Activated CD8-positive, alpha-beta memory T cell treated with anti-CD3 and anti-CD28 coated beads, Interleukin-2, amount 50 U/mL, for 24 hours (primary cell): Measurements from ENCODE around the gene PLXNA4.

Source experiments
- DNase-seq: peaks from one replicate; pipeline ENCODE4 v3.0.0-alpha.2; 2020; ENCODE audit errors: extremely low read depth

Gene PLXNA4

DNA sequence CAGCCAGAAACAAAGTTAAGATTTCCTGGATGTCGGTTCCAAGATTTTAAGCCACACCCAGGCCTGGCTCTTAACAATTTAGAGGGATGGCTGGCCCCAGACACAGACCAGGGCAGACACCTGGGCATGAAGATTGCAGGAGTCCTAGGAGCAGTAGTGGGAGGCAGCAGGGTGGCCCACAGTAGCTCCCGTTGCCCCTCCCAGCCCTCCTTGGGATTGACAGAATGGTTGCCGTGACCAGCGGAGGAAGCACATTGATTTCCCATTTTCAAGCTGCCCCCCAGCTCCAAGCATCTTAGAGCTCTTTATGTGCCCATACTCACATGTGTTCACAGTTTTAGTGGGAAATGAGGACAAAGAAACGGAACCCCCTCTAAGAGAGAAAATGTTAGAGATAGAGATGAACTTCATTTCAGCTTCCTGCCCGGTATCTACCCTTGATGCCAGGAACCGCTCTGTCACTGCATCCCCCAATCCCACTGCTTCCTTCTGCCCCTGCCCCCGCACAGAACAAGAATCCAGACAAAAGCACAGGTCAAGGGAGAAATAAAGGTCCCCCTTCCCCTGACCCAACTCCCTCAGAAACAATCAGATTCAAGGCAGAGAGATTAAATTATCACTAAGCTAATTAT lies 101.1 kb downstream of the PLXNA4 start:
- DNase-seq, result no peak

GRCh38 chr7:132472463-132473120 lies 103.7 kb downstream of the PLXNA4 start:
- no peak for DNase-seq

DNA sequence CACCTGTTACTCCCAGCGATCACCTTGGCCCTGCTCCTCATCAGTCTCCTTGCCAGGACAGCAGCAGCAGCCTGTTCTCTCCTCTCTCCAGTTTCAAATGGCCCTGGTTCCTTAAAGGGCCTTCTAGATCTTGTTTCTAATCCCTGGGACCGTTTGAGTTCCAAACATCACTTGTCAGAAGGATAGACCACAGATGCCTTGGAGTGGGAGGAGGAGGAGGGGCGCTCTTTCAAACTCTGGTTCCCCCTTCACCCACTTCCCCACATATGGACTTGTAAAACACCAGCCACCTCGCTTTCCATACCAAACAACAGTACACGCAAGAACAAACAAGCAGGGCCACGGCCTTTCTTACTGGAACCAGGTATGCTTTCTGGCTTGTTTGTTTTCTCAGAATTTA lies 104.8 kb downstream of the PLXNA4 start:
- no peak for DNase-seq

DNA sequence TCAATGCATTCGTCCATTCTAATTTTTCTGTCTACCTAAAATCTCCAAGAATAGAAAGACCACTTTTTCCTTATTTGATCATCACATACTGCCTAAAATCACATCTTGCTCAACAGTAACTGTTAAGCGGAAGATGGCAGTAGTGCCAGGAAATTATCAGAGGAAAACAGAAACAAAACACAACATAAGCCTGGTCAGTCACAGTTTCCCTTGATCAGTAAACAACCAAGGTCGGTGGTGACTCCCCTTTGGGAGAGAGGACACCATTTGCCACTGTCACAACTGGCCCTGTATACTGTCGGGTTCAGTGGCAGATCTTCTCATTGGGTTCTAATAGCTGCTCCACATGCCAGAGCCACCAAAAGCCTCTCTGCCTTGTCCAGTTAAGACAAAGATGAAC lies 106.6 kb downstream of the PLXNA4 start:
- DNase-seq, result no peak

DNA sequence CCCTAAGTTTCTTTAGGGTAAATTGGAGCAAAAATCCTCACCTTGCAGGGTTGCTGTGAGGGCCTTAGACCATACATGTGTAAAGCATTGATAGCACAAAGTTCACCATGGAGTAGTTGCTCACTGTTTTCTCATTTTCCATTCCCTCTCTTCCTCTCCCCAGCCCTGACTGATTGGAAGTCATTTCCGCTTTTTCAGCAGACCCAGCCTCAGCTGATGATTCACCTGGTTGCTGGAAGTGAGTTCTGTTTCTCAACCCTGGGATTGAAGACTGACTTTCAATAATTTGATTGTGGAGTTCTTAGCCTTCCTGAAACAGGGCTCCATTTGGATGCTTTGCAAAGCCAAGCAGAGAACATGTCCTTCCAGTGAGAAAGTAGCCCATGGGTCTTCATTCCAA lies 107.0 kb downstream of the PLXNA4 start:
- no peak for DNase-seq

DNA sequence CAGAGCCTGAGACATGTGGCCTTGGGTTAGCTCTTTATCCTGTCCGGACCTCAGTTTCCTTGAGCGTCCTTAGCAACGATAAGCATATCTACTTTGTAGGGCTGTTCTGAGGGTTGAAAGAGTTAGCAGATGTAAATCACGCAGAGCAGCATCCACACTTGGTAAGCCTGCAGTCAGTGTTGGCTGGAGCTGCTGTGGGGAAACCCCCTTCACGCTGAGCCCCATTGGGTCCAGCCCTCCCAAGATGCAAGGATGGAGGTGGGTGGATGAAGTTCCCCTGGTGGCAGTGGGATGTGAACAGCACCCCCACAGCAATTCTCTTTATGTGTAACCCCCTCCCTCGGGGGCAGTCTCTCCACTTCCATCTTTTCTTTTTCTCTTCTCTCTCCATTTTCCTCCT lies 109.9 kb downstream of the PLXNA4 start:
- DNase-seq, result no peak

DNA sequence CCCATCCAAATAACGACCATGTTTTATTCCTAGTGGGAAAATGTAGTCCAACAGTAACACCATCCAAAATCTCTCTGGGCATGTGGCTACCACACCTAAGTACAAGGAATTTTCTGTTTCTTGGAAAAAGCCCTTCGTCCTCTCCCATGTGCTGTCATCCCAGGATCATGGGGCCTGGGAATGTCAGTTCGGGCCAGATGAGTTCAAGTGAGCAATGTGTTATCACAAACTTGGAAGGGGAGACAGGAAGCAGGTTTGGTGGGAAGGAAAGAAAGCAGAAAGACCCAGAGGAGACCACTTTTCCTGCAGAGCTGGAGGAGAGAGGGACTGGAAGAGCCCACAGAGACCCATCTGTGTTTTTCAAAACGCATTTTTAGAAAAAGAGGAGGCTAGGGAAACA lies 110.8 kb downstream of the PLXNA4 start:
- DNase-seq, result no peak

DNA sequence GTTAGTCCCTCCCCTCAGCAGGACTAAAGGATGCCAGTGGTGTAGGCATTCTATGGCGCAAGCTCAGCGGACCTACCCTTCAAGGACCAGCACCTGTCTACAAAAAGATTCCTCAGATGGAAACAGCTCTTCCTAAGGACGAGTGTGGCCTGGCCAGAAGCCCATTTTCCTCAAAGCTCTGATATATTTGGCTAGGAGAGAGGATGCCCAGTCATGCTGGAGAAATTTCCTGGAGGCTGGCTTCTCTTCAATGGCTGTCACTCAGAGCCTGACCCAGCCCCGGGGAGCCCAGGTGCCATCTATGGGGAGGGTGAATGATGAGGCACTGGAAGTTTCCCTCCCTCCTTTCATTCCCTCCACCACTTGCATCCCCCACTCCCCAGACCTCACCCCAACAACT lies 111.5 kb downstream of the PLXNA4 start:
- no peak for DNase-seq

GRCh38 chr7:132463922-132464321 lies 112.3 kb downstream of the PLXNA4 start:
- no peak for DNase-seq

- DNase-seq, result no peak
These were observed 113.8 kb downstream of the PLXNA4 start for GRCh38 chr7:132462478-132462877.

DNA sequence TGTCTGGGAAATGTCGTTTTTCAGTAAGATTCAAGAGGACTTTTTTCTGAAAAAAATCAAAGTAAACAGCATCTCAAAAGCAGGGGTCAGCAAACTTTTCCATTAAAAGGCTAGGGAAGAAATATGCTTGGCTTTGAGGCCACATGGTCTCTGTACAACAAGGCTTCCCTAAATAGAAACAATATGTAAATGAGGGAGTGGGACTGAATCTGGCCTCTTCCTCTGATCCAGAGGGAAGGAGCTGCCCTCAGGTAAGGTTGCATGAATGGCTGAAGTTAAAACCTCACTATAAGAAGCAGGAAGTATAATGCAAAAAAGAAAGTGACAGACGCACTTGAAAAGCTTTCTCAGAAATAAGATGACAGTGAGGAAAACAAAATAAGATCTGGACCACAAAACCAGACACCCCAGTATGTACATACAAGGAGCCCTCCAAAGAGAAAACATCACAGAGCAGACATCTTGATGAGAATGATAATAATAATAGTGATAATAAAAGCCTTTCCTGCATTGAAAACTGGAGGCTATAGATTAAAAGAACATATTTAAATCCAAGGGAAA lies 115.2 kb downstream of the PLXNA4 start:
- no peak for DNase-seq

DNA sequence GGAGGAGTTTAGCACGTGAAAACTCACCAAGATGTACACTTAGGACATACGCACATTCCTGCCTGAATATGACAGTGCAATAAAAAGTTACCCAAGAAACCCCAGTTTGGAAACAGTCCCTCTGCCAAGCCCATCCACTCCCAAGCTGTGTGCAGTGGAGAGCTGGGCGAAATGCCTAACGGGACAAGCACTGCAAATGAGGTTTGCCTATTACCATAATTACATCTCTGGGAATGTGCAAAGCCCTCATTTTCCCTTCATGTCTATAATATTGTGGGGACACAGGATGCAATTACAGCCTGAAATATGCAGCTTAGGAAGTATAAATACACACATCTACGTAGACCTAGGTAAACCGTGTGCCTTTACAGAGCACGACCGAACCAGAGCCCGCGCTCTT lies 117.5 kb downstream of the PLXNA4 start:
- no peak for DNase-seq

DNA sequence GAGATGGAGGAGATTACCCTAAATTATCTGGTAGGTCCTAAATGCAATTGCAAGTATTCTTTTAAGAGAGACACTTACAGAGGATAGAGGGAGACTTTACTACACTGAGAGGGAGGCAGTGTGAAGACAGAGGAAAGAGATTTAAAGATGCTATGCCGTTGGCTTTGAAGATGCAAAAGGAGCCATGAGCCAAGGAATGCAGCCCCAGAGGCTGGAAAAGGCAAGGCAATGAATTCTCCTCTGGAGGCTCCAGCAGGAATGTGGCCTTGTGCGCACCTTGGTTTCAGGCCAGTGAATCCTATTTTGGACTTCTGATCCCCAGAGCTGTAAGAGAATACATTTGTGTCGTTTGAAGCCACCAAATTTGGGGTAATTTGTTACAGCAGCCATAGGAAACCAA lies 118.6 kb downstream of the PLXNA4 start:
- no peak for DNase-seq

GRCh38 chr7:132456418-132456817 lies 119.9 kb downstream of the PLXNA4 start:
- no peak for DNase-seq

DNA sequence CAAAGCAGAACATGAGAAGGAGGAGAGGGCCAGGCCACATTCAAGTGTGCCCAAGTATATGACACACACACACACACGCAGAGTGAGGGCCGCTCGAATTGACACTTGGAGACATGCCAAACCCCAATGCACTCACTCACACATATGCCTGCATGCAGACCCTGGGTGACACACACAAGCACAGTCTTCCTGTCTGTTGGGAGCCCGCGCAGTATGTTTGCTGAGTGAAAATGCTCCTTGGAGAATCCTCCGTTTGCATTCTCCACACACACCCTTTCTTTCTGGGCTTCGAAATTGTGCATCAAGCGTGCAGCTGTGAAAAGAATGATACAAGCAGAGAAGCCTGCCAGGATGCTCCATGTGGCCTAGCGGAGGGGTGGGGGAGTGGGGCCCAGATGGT lies 120.9 kb downstream of the PLXNA4 start:
- no peak for DNase-seq

DNA sequence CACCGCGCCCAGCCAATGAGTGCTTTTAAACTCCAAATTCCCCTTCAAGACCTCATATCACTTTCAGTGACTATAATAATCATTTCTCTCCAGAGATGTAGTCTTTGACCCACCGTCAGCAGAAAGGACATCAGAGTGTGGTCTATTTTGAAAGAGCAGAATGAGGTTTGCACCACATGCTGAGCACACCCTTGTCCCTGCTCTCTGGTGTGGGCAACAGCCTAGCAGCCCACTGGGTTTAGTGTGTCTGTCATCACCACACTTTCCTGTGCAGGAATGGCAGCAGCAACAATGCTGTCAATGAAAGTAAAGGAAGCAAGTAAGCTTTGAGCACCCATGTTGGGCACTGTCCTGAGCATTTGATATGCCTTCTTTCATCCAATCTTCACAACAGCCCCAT lies 122.4 kb downstream of the PLXNA4 start:
- no peak for DNase-seq

GRCh38 chr7:132451161-132451560 lies 125.1 kb downstream of the PLXNA4 start:
- DNase-seq, result no peak

GRCh38 chr7:132450696-132451095 lies 125.6 kb downstream of the PLXNA4 start:
- DNase-seq, result no peak

GRCh38 chr7:132450188-132450587 lies 126.1 kb downstream of the PLXNA4 start:
- DNase-seq, result no peak

DNA sequence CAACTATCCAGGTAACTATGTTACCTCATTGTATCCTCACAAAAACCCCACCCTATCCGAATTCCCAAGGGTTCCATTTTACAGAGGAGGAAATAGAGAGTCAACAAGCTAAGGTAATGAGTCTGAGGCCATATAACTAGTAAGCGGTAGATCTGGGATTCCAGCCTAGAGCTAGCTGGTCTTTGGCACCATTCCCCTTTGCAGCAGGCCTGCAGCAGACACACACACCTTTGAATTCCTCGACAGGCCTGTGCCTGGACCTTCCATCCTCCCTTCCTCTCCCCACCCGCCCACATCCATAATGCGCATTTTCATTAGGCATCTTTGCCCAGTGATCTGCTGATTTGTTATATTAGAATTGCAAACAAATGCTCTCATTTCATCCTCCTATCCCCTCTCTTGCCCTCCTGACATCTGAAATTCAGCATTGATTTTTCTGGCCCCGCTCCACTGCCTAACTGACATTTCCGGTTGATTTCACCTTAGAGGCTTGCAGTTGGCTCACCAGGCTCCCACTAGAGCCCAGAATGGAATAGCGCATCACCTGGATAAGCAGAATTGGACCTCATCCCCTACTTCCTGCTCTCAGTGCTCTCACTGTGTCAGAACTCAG lies 129.5 kb downstream of the PLXNA4 start:
- DNase-seq, result no peak

- no peak for DNase-seq
These were observed 130.0 kb downstream of the PLXNA4 start for GRCh38 chr7:132446260-132446659.

- DNase-seq, result no peak
These were observed 132.3 kb downstream of the PLXNA4 start for GRCh38 chr7:132443761-132444520.
